ENCODE results near the gene SOHLH1. TPM values are rescaled to one million over a fixed set of nuclear protein-coding genes. Genes with fewer than 3 reads are reported as not detected.

The SOHLH1 gene
- total and polyA plus RNA-seq, 3 donors from 2014 or later, result 18.4 to 32.7 (median 18.7) TPM

- peak; percentile 25 for DNase-seq
- H3K9me3 ChIP-seq, result no peaks in the 10 kb centered on the region
- no peak for TF ChIP-seq CTCF (IDR thresholded peaks at IDR 0.05)
- no peak for TF ChIP-seq POLR2A (IDR thresholded peaks at IDR 0.05)
- intact Hi-C loops (cut with DNase I; ENCODE audit: low total_unique reads), result no loop called here
- H3K4me1 ChIP-seq, result peaks cover 13% of the 10 kb centered on the region
- H3K27me3 ChIP-seq, result no peaks in the 10 kb centered on the region
- H3K4me3 ChIP-seq, result peak overlapping the region in 1 of 2 donors; percentile 37
- H3K27ac ChIP-seq, result no peak overlapping the region
- 2 to 4% methylated on average over 10 to 70 of the region's 103 CpGs for WGBS, 2 donors
- H3K36me3 ChIP-seq (ENCODE audit: low read depth, missing control alignments), result no peaks in the 10 kb centered on the region
Measured at GRCh38 chr9:135714242-135715055, 15.2 kb upstream of the SOHLH1 start.

- TF ChIP-seq POLR2A (IDR thresholded peaks at IDR 0.05) (no peak), CTCF (IDR thresholded peaks at IDR 0.05) (no peak)
- no peaks in the 10 kb centered on the region for H3K27me3 ChIP-seq
- H3K27ac ChIP-seq, result no peak overlapping the region
- no peak overlapping the region for H3K4me3 ChIP-seq
- 29 to 45% methylated on average over 7 to 15 of the region's 16 CpGs for WGBS, 2 donors
- DNase-seq, result peak; percentile 62
- intact Hi-C loops (cut with DNase I; ENCODE audit: low total_unique reads), result no loop called here
- peaks cover 10% of the 10 kb centered on the region for H3K4me1 ChIP-seq
- H3K9me3 ChIP-seq, result no peaks in the 10 kb centered on the region
- H3K36me3 ChIP-seq (ENCODE audit: low read depth, missing control alignments), result no peaks in the 10 kb centered on the region
Measured at GRCh38 chr9:135712613-135713295, 13.5 kb upstream of the SOHLH1 start.

- Histone ChIP-seq H3K27ac (no peak overlapping the region), H3K27me3 (no peaks in the 10 kb centered on the region), H3K9me3 (no peaks in the 10 kb centered on the region), H3K4me3 (no peak overlapping the region), H3K4me1 (peaks cover 18% of the 10 kb centered on the region), H3K36me3 (ENCODE audit: low read depth, missing control alignments) (no peaks in the 10 kb centered on the region)
- no peak for TF ChIP-seq POLR2A (IDR thresholded peaks at IDR 0.05)
- no peak for TF ChIP-seq CTCF (IDR thresholded peaks at IDR 0.05)
- no peak for DNase-seq
- WGBS, 2 donors, result 93 to 100% methylated on average over 1 to 10 of the region's 10 CpGs
- intact Hi-C loops (cut with DNase I; ENCODE audit: low total_unique reads), result no loop called here
Measured at GRCh38 chr9:135711881-135712280, 12.6 kb upstream of the SOHLH1 start.

GRCh38 chr9:135711391-135711790, 12.1 kb upstream of the SOHLH1 start:
- H3K27ac ChIP-seq, result no peak overlapping the region
- peaks cover 18% of the 10 kb centered on the region for H3K4me1 ChIP-seq
- no peaks in the 10 kb centered on the region for H3K27me3 ChIP-seq
- DNase-seq, result no peak
- intact Hi-C loops (cut with DNase I; ENCODE audit: low total_unique reads), result no loop called here
- H3K36me3 ChIP-seq (ENCODE audit: low read depth, missing control alignments), result no peaks in the 10 kb centered on the region
- H3K9me3 ChIP-seq, result no peaks in the 10 kb centered on the region
- no peak overlapping the region for H3K4me3 ChIP-seq
- TF ChIP-seq POLR2A (IDR thresholded peaks at IDR 0.05) (no peak), CTCF (IDR thresholded peaks at IDR 0.05) (no peak)
- 90 to 94% methylated on average over 4 to 12 of the region's 12 CpGs for WGBS, 2 donors
